Stomach (tissue), 9 donors: Measurements from ENCODE around the gene PSIP1. TPM values are rescaled to one million over a fixed set of nuclear protein-coding genes. Genes with fewer than 3 reads are reported as not detected.
A peak's percentile ranks its signal among the peaks of the same experiment; 100 is the strongest.
"Not testable (repeated sequence)": the region's sequence is repeated elsewhere in the genome, so short reads cannot be mapped to it uniquely, and the experiment has no call there.

Experiments used
- DNase-seq, 2 donors: peaks; one replicate each; pipeline versions ENCODE4 v3.0.0 to v3.0.0-alpha.2; 2013 to 2019
- H3K27ac ChIP-seq, 5 donors: fragments of 200-600 bp in 4 of 5; sonication (generic) in 4 of 5; one replicate each; pipeline ENCODE4 v1.5.1; 2013 to 2019; ENCODE audit warnings: mild to moderate bottlenecking in 1 of 5, moderate library complexity in 1 of 5
- H3K27me3 ChIP-seq, 3 donors: fragments of 200-600 bp; sonication (generic); one replicate each; pipeline ENCODE4 v1.5.1; 2017 to 2019; ENCODE audit warnings: mixed run types in 1 of 3
- H3K36me3 ChIP-seq, 4 donors: fragments of 200-600 bp; sonication (generic); 1 replicate in 3 of 4; 2 replicates in 1 of 4; pipeline ENCODE4 v1.5.1; 2016 to 2019
- H3K4me1 ChIP-seq, 4 donors: fragments of 200-600 bp; sonication (generic); one replicate each; pipeline ENCODE4 v1.5.1; 2016 to 2019
- H3K4me3 ChIP-seq, 4 donors: fragments of 200-600 bp; sonication (generic) in 3 of 4; one replicate each; pipeline ENCODE4 v1.5.1; 2016 to 2019; ENCODE audit warnings: mild to moderate bottlenecking in 1 of 4
- H3K9me3 ChIP-seq, 4 donors: fragments of 200-600 bp; sonication (generic); one replicate each; pipeline ENCODE4 v1.5.1; 2016 to 2019
- EP300 ChIP-seq: sonication (generic); formaldehyde crosslinking; IDR thresholded peaks from one replicate; pipeline ENCODE4 v1.6.1; 2017; ENCODE audit warnings: antibody characterized with exemption
- POLR2A ChIP-seq, 4 donors: fragments of 450-650 bp; IDR thresholded peaks; one replicate each; pipeline ENCODE4 v1.6.1; 2016; ENCODE audit warnings: antibody characterized with exemption in 4 of 4, control low read depth in 2 of 4, mild to moderate bottlenecking in 1 of 4, moderate library complexity in 1 of 4
- POLR2AphosphoS5 ChIP-seq, 3 donors: sonication (generic); formaldehyde crosslinking; IDR thresholded peaks; one replicate each; pipeline ENCODE4 v1.6.1; 2016; ENCODE audit warnings: antibody characterized with exemption in 3 of 3
- WGBS, 5 donors: extraction: QIAGEN DNeasy Blood & Tissue Kit in 3 of 5; methylation state at CpG; one replicate each; pipeline versions ENCODE4 v1.1.5 to v1.1.7; 2013 to 2018; 5-methylcytosine and 5-hydroxymethylcytosine counted together
- intact Hi-C: fragments of 100-400 bp; cut with DNase I; formaldehyde crosslinking; loops from one replicate; pipeline ENCODE4 v1.15.1; 2023; ENCODE audit warnings: low total_unique reads
- polyA plus RNA-seq, 3 donors: library from polyadenylated mRNA; stranded (reverse); fragments of 200-250 nt; gene quantifications; one replicate each; pipeline ENCODE4 v1.2.3, GENCODE V29; 2013
- total RNA-seq, 5 donors: library from RNA; depleted of rRNA; stranded (reverse); fragments of >200 nt; gene quantifications; one replicate each; pipeline versions ENCODE4 v1.1.0 to v1.2.3, GENCODE V29; 2014 to 2016
- TF ChIP-seq, protein P1 (sequence below), 7 experiments: fragments of 450-650 bp in 4 of 7; fragments of 200-600 bp in 3 of 7; sonication (generic) in 3 of 7; IDR thresholded peaks; one replicate each; pipeline ENCODE4 v1.5.1; 2016 to 2019; ENCODE audit warnings: antibody characterized with exemption in 7 of 7, control low read depth in 2 of 7, mild to moderate bottlenecking in 1 of 7
- donor health status: healthy with polysubstance abuse.
- donor health status: Bipolar disorder and iron deficiency.
- donor health status: healthy.

Gene PSIP1
- total and polyA plus RNA-seq, 8 donors, result 6.4 to 90.1 (median 29.2) TPM

DNA sequence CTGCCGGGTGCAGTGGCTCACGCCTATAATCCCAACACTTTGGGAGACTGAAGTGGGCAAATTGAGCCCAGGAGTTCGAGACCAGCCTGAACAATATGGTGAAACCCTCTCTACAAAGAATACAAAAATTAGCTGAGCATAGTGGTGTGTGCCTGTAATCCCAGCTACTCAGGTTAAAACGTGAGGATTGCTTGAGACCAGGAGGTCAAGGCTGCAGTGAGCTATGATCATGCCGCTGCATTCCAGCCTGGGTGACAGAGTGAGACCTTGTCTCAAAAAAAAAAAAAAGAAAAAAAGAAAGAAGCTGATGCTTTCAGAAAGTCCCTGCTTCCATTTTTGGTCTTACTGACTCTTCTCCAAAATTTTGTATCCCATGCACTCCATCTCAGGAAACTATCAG lies 56.8 kb downstream of the PSIP1 start:
- TF ChIP-seq POLR2AphosphoS5 (IDR thresholded peaks at IDR 0.05) (no peak), EP300 (no peak), POLR2A (IDR thresholded peaks at IDR 0.05) (no peak)
- TF ChIP-seq, protein P1, sequence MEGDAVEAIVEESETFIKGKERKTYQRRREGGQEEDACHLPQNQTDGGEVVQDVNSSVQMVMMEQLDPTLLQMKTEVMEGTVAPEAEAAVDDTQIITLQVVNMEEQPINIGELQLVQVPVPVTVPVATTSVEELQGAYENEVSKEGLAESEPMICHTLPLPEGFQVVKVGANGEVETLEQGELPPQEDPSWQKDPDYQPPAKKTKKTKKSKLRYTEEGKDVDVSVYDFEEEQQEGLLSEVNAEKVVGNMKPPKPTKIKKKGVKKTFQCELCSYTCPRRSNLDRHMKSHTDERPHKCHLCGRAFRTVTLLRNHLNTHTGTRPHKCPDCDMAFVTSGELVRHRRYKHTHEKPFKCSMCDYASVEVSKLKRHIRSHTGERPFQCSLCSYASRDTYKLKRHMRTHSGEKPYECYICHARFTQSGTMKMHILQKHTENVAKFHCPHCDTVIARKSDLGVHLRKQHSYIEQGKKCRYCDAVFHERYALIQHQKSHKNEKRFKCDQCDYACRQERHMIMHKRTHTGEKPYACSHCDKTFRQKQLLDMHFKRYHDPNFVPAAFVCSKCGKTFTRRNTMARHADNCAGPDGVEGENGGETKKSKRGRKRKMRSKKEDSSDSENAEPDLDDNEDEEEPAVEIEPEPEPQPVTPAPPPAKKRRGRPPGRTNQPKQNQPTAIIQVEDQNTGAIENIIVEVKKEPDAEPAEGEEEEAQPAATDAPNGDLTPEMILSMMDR (IDR thresholded peaks at IDR 0.05), result no peak
- intact Hi-C loops, result no loop called here
- 90 to 97% (median 92%) methylated on average over 5 of the region's 5 CpGs for WGBS, 5 donors
- no peak overlapping the region for H3K4me3 ChIP-seq
- H3K27ac ChIP-seq, result no peak overlapping the region
- no peak for DNase-seq
- H3K4me1 ChIP-seq, result no peaks in the 10 kb centered on the region
- peaks cover 9 to 98% (median 96%) of the 10 kb centered on the region in 4 donors for H3K36me3 ChIP-seq
- no peaks in the 10 kb centered on the region for H3K27me3 ChIP-seq
- H3K9me3 ChIP-seq, result no peaks in the 10 kb centered on the region

DNA sequence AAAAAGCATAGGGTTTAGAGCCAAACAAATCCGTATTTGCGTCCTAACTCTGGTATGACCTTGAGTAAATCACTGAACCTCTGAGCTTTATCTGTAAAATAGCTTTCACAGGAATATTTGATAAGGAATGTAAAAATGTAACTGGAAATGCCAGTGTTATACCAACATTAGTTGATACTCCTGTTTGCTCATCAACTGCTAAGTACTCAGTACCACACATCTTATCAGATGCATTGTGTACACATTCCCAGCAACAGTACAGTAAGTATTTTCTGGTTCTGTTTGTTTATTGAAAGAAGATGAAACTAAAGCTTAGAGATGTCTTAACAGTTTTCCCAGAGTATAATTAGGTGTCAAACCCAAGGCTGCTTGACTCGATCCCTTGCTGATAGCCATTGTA lies 66.6 kb downstream of the PSIP1 start:
- WGBS, 5 donors, result 36 to 55% (median 45%) methylated on average over 3 of the region's 3 CpGs
- peaks cover 39 to 83% (median 78%) of the 10 kb centered on the region in 4 donors for H3K36me3 ChIP-seq
- H3K4me3 ChIP-seq, result no peak overlapping the region

DNA sequence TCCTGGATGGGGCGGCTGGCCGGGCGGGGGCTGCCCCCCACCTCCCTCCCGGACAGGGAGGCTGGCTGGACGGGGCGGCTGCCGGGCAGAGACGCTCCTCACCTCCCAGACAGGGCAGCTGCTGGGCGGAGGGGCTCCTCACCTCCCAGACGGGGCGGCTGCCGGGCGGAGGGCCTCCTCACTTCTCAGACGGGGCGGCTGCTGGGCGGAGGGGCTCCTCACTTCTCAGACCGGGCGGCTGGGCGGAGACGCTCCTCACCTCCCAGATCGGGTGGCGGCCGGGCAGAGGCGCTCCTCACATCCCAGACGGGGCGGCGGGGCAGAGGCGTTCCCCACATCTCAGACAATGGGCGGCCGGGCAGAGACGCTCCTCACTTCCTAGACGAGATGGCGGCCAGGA lies 68.5 kb downstream of the PSIP1 start:
- 98 to 99% (median 98%) methylated on average over 14 to 33 of the region's 33 CpGs for WGBS, 5 donors
- intact Hi-C loops, H3K4me3 ChIP-seq, DNase-seq, H3K9me3 ChIP-seq, H3K27me3 ChIP-seq, H3K27ac ChIP-seq: not testable (repeated sequence)
- H3K4me1 ChIP-seq, result peaks cover 6 to 22% (median 15%) of the 10 kb centered on the region in 4 donors
- H3K36me3 ChIP-seq, result peaks cover 34 to 71% (median 67%) of the 10 kb centered on the region in 4 donors

More for the DNA sequence above, 66.6 kb downstream of the PSIP1 start:
- no peaks in the 10 kb centered on the region for H3K27me3 ChIP-seq
- H3K27ac ChIP-seq, result peak overlapping the region in 1 of 5 donors; percentile 20
- TF ChIP-seq POLR2A (IDR thresholded peaks at IDR 0.05) (no peak), POLR2AphosphoS5 (IDR thresholded peaks at IDR 0.05) (peak in 2 of 3 donors; percentile 53 to 76)
- intact Hi-C loops, result no loop called here
- peak in 1 of 2 donors; percentile 41 for DNase-seq
- H3K4me1 ChIP-seq, result peaks cover 6 to 22% (median 15%) of the 10 kb centered on the region in 4 donors
- no peaks in the 10 kb centered on the region for H3K9me3 ChIP-seq

DNA sequence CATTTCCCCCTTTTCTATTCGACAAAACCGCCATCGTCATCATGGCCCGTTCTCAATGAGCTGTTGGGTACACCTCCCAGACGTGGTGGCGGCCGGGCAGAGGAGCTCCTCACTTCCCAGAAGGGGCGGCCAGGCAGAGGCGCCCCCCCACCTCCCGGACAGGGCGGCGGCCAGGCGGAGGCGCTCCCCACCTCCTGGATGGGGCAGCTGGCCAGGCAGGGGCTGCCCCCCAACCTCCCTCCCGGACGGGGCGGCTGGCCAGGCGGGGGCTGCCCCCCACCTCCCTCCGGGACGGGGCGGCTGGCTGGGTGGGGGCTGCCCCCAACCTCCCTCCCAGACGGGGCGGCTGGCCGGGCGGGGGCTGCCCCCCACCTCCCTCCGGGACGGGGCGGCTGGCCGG lies 68.9 kb downstream of the PSIP1 start:
- H3K27ac ChIP-seq, intact Hi-C loops, H3K27me3 ChIP-seq, H3K4me3 ChIP-seq, DNase-seq, H3K9me3 ChIP-seq: not testable (repeated sequence)
- H3K4me1 ChIP-seq, result peaks cover 6 to 22% (median 15%) of the 10 kb centered on the region in 4 donors
- peaks cover 35 to 71% (median 67%) of the 10 kb centered on the region in 4 donors for H3K36me3 ChIP-seq
- WGBS, 5 donors, result 84 to 98% (median 92%) methylated on average over 5 to 26 of the region's 29 CpGs

DNA sequence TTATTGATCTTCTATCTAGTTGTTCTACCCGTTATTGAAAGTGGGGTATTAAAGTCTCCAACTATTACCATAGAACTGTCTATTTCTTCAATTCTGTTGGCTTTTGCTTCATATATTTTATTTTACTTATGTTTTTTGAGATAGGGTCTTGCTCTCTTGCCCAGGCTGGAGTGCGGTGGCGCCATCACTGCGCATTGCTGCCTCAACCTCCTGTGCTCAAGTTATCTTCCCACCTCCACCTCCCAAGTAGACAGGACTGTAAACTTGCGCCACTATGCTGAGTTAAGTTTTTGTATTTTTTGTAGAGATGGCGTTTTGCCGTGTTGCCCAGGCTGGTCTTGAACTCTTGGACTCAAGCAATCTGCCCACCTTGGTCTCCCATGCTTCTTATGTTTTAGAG lies 71.9 kb downstream of the PSIP1 start:
- Histone ChIP-seq H3K36me3 (peaks cover 14 to 70% (median 60%) of the 10 kb centered on the region in 4 donors), H3K27me3 (no peaks in the 10 kb centered on the region)
- intact Hi-C loops, result no loop called here

DNA sequence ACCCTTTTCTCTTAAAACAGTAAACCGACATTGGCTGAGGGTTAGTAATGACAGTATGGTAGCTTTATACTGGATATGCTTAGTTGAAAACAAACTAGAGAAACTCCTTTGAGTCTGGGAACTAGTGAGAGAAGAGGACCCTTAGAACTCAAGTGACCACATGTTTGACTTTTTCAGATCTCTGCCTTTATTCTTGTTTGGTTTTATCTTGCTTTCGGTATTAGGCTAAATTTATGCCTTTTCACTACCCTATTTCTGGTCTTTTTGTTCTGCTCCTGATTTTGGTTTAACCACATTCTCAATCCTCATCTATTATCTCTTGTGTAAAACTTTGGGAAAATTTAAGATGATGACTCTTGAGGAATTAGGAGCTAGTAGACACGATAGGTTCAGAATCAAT lies 77.1 kb downstream of the PSIP1 start:
- Histone ChIP-seq H3K27me3 (no peaks in the 10 kb centered on the region), H3K27ac (no peak overlapping the region), H3K36me3 (peaks cover 9 to 43% (median 34%) of the 10 kb centered on the region in 4 donors), H3K4me3 (no peak overlapping the region), H3K4me1 (peaks cover 9 to 32% (median 17%) of the 10 kb centered on the region in 4 donors), H3K9me3 (no peaks in the 10 kb centered on the region)
- TF ChIP-seq POLR2AphosphoS5 (IDR thresholded peaks at IDR 0.05) (no peak), EP300 (no peak), POLR2A (IDR thresholded peaks at IDR 0.05) (no peak)
- TF ChIP-seq, protein P1 (IDR thresholded peaks at IDR 0.05), result no peak
- intact Hi-C loops, result no loop called here
- DNase-seq, result no peak
- WGBS, 5 donors, result 89 to 97% (median 95%) methylated on average over 3 of the region's 3 CpGs

More for the DNA sequence above, 71.9 kb downstream of the PSIP1 start:
- Histone ChIP-seq H3K4me3 (no peak overlapping the region), H3K9me3 (no peaks in the 10 kb centered on the region), H3K4me1 (peaks cover 4 to 9% (median 7%) of the 10 kb centered on the region in 4 donors), H3K27ac (no peak overlapping the region)
- no peak for DNase-seq
- no peak for TF ChIP-seq POLR2A (IDR thresholded peaks at IDR 0.05)
- TF ChIP-seq, protein P1 (IDR thresholded peaks at IDR 0.05), result no peak
- no peak for TF ChIP-seq EP300
- 93 to 99% (median 97%) methylated on average over 7 of the region's 7 CpGs for WGBS, 5 donors
